Natural killer cell (primary cell): Measurements from ENCODE around the gene ZNF446. TPM values are rescaled to one million over a fixed set of nuclear protein-coding genes. Genes with fewer than 3 reads are reported as not detected.
"Not testable (repeated sequence)": the region's sequence is repeated elsewhere in the genome, so short reads cannot be mapped to it uniquely, and the experiment has no call there.

Experiments used
- ATAC-seq, 3 donors: fragments of 150-1000 bp in 2 of 3; fragments of 200-7000 bp in 1 of 3; cut with Tn5 transposase; 1 replicate in 1 of 3; 2 replicates in 2 of 3; pipeline ENCODE4 v1.10.0; 2021; ENCODE audit warnings: mild to moderate bottlenecking in 2 of 3, moderate library complexity in 2 of 3
- DNase-seq, 2 donors: peaks; one replicate each; pipeline versions ENCODE4 v3.0.0 to v3.0.0-alpha.2; 2013 to 2021; ENCODE audit warnings: mixed read lengths in 1 of 2
- H3K27ac ChIP-seq: one replicate; pipeline ENCODE4 v1.5.1; 2013; ENCODE audit warnings: mild to moderate bottlenecking, low read length
- H3K27me3 ChIP-seq: one replicate; pipeline ENCODE4 v1.6.1; 2013; ENCODE audit warnings: low read length; ENCODE audit not compliant: control insufficient read depth, insufficient read depth
- H3K36me3 ChIP-seq: one replicate; pipeline ENCODE4 v1.6.1; 2013; ENCODE audit warnings: low read length; ENCODE audit not compliant: control insufficient read depth, insufficient read depth
- H3K4me1 ChIP-seq: one replicate; pipeline ENCODE4 v1.6.1; 2013; ENCODE audit warnings: low read length; ENCODE audit not compliant: control insufficient read depth, insufficient read depth
- H3K4me3 ChIP-seq: one replicate; pipeline ENCODE4 v1.5.1; 2013; ENCODE audit warnings: low read length
- H3K9me3 ChIP-seq: one replicate; pipeline ENCODE4 v1.6.1; 2013; ENCODE audit warnings: low read length; ENCODE audit not compliant: control insufficient read depth, insufficient read depth
- H3K27ac Mint-ChIP-seq, 2 donors: one replicate each; pipeline ENCODE4 v1.8.0; 2022; ENCODE audit warnings: mild to moderate bottlenecking in 2 of 2, mixed read lengths in 2 of 2, moderate library complexity in 1 of 2
- H3K27me3 Mint-ChIP-seq, 2 donors: one replicate each; pipeline ENCODE4 v1.8.0; 2022; ENCODE audit warnings: low read depth in 2 of 2, mixed read lengths in 2 of 2
- H3K36me3 Mint-ChIP-seq: one replicate; pipeline ENCODE4 v1.8.0; 2022; ENCODE audit warnings: mixed read lengths
- H3K4me1 Mint-ChIP-seq, 2 donors: one replicate each; pipeline ENCODE4 v1.8.0; 2022; ENCODE audit warnings: mixed read lengths in 2 of 2
- H3K4me3 Mint-ChIP-seq: one replicate; pipeline ENCODE4 v1.8.0; 2022; ENCODE audit warnings: mild to moderate bottlenecking, moderate library complexity, mixed read lengths
- H3K9me3 Mint-ChIP-seq, 2 donors: one replicate each; pipeline ENCODE4 v1.8.0; 2022; ENCODE audit warnings: mixed read lengths in 2 of 2
- CTCF ChIP-seq: fragments of 200-600 bp; IDR thresholded peaks from one replicate; pipeline ENCODE4 v1.8.0; 2022; ENCODE audit warnings: antibody characterized with exemption
- WGBS: methylation state at CpG from one replicate; pipeline ENCODE4 v1.1.7; 2013; ENCODE audit warnings: missing lambda C conversion rate; ENCODE audit not compliant: insufficient coverage; 5-methylcytosine and 5-hydroxymethylcytosine counted together
- intact Hi-C: fragments of 100-400 bp; cut with micrococcal nuclease; formaldehyde crosslinking; loops from one replicate; pipeline ENCODE4 v1.14.2; 2022
- total RNA-seq, 4 donors: library from RNA; stranded (reverse); fragments of 120-200 nt in 1 of 4; gene quantifications; one replicate each; pipeline versions ENCODE4 v1.2.3 to v1.2.4, GENCODE V29; 2013 to 2022

Gene ZNF446
- total RNA-seq, 3 donors from 2014 or later (not counting 1 experiment from before 2014, with no cell fraction given) = 11.9 to 14.5 (median 13.5) TPM

- Histone ChIP-seq H3K9me3 (peaks cover 6% of the 10 kb centered on the region), H3K4me1 (peaks cover 23% of the 10 kb centered on the region), H3K36me3 (no peaks in the 10 kb centered on the region), H3K27me3 (no peaks in the 10 kb centered on the region), H3K27ac (peak overlapping the region; percentile 88), H3K4me3 (peak overlapping the region; percentile 74)
- intact Hi-C loops = loop anchor here (1.0 kb wide), 3 partner anchors 21 to 46 kb away; partner anchors contain the start of genes TRIM28, ZBTB45 and ZNF446
- 64% methylated on average over 22 of the region's 22 CpGs for WGBS
- no peaks in the 10 kb centered on the region for H3K36me3 Mint-ChIP-seq
- H3K4me3 Mint-ChIP-seq = peak overlapping the region; percentile 91
- ATAC-seq (no peak), DNase-seq (no peak)
- no peaks in the 10 kb centered on the region for H3K27me3 Mint-ChIP-seq
- peaks cover 10 to 11% of the 10 kb centered on the region in 2 donors for H3K9me3 Mint-ChIP-seq
- TF ChIP-seq CTCF = no peak
- peaks cover 14 to 18% of the 10 kb centered on the region in 2 donors for H3K4me1 Mint-ChIP-seq
- H3K27ac Mint-ChIP-seq = peak overlapping the region; percentile 88 to 97
These were observed 22.3 kb downstream of the ZNF446 start for GRCh38 chr19:58498316-58499020.

- peak; percentile 23 for TF ChIP-seq CTCF
- H3K4me1 Mint-ChIP-seq = peaks cover 14 to 18% of the 10 kb centered on the region in 2 donors
- ATAC-seq = peak; percentile 88 to 93 (median 89)
- no peaks in the 10 kb centered on the region for H3K27me3 ChIP-seq
- H3K9me3 Mint-ChIP-seq = peaks cover 10 to 11% of the 10 kb centered on the region in 2 donors
- H3K27me3 Mint-ChIP-seq = no peaks in the 10 kb centered on the region
- H3K4me3 Mint-ChIP-seq = peak overlapping the region; percentile 91
- 2% methylated on average over 60 of the region's 60 CpGs for WGBS
- H3K36me3 ChIP-seq = no peaks in the 10 kb centered on the region
- H3K36me3 Mint-ChIP-seq = no peaks in the 10 kb centered on the region
- peak overlapping the region; percentile 88 to 97 for H3K27ac Mint-ChIP-seq
- peaks cover 23% of the 10 kb centered on the region for H3K4me1 ChIP-seq
- H3K27ac ChIP-seq = peak overlapping the region; percentile 88
- intact Hi-C loops = loop anchor here (1.0 kb wide), 3 partner anchors 20 to 45 kb away; partner anchors contain the start of genes TRIM28, ZBTB45 and ZNF446
- H3K4me3 ChIP-seq = peak overlapping the region; percentile 74
- peak; percentile 85 to 96 for DNase-seq
- peaks cover 6% of the 10 kb centered on the region for H3K9me3 ChIP-seq
These were observed 23.1 kb downstream of the ZNF446 start for GRCh38 chr19:58499021-58499927.

- ATAC-seq (no peak), DNase-seq (peak in 1 of 2 donors; percentile 25)
- no peaks in the 10 kb centered on the region for H3K27me3 Mint-ChIP-seq
- no peaks in the 10 kb centered on the region for H3K36me3 ChIP-seq
- WGBS = 96% methylated on average over 14 of the region's 14 CpGs
- peaks cover 14 to 18% of the 10 kb centered on the region in 2 donors for H3K4me1 Mint-ChIP-seq
- no peaks in the 10 kb centered on the region for H3K27me3 ChIP-seq
- intact Hi-C loops = no loop called here
- TF ChIP-seq CTCF = no peak
- H3K9me3 ChIP-seq = peaks cover 6% of the 10 kb centered on the region
- H3K36me3 Mint-ChIP-seq = no peaks in the 10 kb centered on the region
- H3K27ac ChIP-seq = peak overlapping the region; percentile 88
- H3K27ac Mint-ChIP-seq = peak overlapping the region; percentile 88 to 97
- peaks cover 23% of the 10 kb centered on the region for H3K4me1 ChIP-seq
- no peak overlapping the region for H3K4me3 Mint-ChIP-seq
- peaks cover 10 to 11% of the 10 kb centered on the region in 2 donors for H3K9me3 Mint-ChIP-seq
- H3K4me3 ChIP-seq = no peak overlapping the region
These were observed 24.1 kb downstream of the ZNF446 start for GRCh38 chr19:58500242-58500641.

- H3K4me1 Mint-ChIP-seq, H3K4me3 ChIP-seq, H3K9me3 Mint-ChIP-seq, H3K36me3 Mint-ChIP-seq, H3K4me1 ChIP-seq, H3K9me3 ChIP-seq, H3K27me3 ChIP-seq, H3K27me3 Mint-ChIP-seq, H3K36me3 ChIP-seq, ATAC-seq, H3K27ac Mint-ChIP-seq, DNase-seq, intact Hi-C loops, H3K27ac ChIP-seq, H3K4me3 Mint-ChIP-seq: not testable (repeated sequence)
- WGBS = 83% methylated on average over 8 of the region's 8 CpGs
These were observed 31.6 kb downstream of the ZNF446 start for GRCh38 chr19:58507602-58508223.
